RWPE1 (cell line): Measurements from ENCODE around the gene HRC.
"Not testable (repeated sequence)": the region's sequence is repeated elsewhere in the genome, so short reads cannot be mapped to it uniquely, and the experiment has no call there.

ENCODE experiments used
- CTCF ChIA-PET: fragments of 350-600 bp; sonication (Branson Sonifier 250); formaldehyde crosslinking; extraction: SDS; loops from one replicate; lab custom pipeline; 2021; lab: Yijun Ruan, JAX
- POLR2A ChIA-PET: fragments of 400-600 bp; formaldehyde crosslinking; extraction: SDS; loops from one replicate; lab custom pipeline; 2020; ENCODE audit warnings: antibody characterized with exemption; ENCODE audit not compliant: low non-redundant PET; lab: Yijun Ruan, JAX
- DNase-seq: peaks from one replicate; pipeline ENCODE4 v3.0.0; 2012; ENCODE audit warnings: low spot score
- H3K27ac ChIP-seq: fragments of 450-650 bp; 2 replicates; pipeline ENCODE4 v1.5.1; 2017
- TF ChIP-seq, protein P1 (sequence below): fragments of 450-650 bp; conservative IDR thresholded peaks from 2 replicates; pipeline ENCODE4 v1.5.1; 2017; ENCODE audit warnings: low read depth, mild to moderate bottlenecking

HRC gene

DNA sequence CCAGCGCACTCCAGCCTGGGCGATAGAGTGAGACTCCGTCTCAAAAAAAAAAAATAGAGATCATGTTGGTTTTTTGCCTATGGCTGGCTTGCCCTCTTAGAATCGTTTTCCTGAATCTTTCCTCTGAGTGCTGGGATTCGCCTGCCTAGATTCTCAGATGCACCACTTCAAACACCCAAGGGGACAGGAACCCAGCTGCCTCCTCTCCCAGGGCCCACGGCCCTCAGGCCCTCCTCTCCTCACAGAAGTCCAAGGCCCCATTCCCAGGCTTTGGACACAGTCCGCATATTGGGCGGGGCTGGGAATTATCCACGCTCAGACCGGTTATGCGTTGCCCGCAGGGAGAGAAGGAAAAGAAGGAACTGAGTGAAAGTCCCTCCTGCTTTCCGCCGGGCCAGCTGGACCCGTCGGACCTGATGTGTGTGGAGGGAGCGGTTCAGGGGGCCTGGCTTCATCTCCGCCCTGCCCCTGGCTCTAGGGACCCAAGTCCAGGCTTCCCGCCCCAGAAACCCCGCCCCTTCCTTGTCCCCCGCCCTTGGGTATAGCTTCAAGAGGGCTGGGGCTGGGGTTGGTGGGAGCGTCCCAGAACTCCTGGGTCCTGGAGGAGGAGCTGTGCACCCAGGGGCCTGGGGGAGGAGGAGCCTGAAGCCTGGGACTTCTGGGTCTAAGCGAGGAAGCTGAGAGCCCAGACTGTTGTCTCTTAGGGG is 30.0 kb downstream of the HRC start:
- DNase-seq = no peak
- CTCF ChIA-PET = interaction anchor here (0.8 kb wide), 1 partner anchor 11 kb away, joined by 3 read pairs; the partner anchor contains the start of gene LIN7B
- POLR2A ChIA-PET = no interaction called here
- H3K27ac ChIP-seq = no peak overlapping the region
- TF ChIP-seq, protein P1, sequence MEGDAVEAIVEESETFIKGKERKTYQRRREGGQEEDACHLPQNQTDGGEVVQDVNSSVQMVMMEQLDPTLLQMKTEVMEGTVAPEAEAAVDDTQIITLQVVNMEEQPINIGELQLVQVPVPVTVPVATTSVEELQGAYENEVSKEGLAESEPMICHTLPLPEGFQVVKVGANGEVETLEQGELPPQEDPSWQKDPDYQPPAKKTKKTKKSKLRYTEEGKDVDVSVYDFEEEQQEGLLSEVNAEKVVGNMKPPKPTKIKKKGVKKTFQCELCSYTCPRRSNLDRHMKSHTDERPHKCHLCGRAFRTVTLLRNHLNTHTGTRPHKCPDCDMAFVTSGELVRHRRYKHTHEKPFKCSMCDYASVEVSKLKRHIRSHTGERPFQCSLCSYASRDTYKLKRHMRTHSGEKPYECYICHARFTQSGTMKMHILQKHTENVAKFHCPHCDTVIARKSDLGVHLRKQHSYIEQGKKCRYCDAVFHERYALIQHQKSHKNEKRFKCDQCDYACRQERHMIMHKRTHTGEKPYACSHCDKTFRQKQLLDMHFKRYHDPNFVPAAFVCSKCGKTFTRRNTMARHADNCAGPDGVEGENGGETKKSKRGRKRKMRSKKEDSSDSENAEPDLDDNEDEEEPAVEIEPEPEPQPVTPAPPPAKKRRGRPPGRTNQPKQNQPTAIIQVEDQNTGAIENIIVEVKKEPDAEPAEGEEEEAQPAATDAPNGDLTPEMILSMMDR = no peak

DNA sequence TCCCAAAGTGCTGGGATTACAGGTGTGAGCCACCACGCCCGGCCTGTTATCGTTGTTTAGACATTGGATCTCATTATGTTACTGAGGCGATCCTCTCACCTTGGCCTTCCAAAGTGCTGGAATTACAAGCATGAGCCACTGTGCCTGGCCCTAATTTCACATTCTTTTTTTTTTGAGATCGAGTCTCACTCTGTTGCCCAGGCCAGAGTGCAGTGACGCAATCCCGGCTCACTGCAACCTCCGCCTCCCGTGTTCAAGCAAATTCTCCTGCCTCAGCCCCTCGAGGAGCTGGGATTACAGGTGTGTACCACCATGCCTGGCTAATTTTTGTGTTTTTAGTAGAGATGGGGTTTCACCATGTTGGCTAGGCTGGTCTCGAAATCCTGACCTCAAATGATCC is 31.9 kb downstream of the HRC start:
- DNase-seq, CTCF ChIA-PET, H3K27ac ChIP-seq, POLR2A ChIA-PET: not testable (repeated sequence)

DNA sequence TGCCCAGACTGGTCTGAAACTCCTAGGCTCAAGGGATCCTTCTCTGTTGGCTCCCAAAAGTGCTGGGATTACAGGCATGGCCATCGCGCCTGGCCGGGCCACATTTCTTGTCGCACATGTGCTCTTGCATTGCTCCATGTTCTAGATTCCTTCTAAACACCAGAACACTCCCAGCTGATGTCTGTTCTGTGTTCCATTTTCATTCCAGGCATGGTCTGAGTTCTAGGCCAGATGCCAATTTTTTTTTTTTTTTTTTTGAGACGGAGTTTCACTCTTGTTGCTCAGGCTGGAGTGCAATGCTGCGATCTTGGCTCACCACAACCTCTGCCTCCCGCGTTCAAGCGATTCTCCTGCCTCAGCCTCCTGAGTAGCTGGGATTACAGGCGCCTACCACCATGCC is 33.4 kb downstream of the HRC start:
- POLR2A ChIA-PET = interaction anchor here (0.6 kb wide), 1 partner anchor 44 kb away, joined by 3 read pairs; no protein-coding TSS in a partner anchor
- H3K27ac ChIP-seq, CTCF ChIA-PET, DNase-seq: not testable (repeated sequence)

DNA sequence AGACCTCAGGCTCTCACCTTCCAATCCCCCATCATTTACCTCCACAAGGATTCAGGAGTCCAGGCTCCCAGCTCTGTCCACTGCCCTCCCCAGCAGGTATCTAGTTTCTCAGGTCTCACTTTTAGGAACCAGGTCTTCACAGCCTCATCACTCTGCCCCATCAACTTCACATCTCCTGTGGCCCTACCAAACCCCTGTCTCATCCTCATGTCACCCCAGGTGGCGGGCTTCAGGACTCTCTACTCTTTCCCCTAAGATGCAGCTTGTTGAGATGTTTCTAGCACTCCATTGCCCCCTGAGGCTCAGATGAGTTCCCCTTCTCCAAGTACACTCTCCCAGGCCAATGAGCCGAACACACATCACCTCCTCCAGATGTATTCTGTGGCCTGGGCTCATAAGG is 34.3 kb downstream of the HRC start:
- CTCF ChIA-PET = interaction anchor here (1.8 kb wide), 1 partner anchor 23 kb away, joined by 5 read pairs; no protein-coding TSS in a partner anchor
- no peak overlapping the region for H3K27ac ChIP-seq
- POLR2A ChIA-PET = no interaction called here
- DNase-seq = no peak
- TF ChIP-seq, protein P1 = no peak

DNA sequence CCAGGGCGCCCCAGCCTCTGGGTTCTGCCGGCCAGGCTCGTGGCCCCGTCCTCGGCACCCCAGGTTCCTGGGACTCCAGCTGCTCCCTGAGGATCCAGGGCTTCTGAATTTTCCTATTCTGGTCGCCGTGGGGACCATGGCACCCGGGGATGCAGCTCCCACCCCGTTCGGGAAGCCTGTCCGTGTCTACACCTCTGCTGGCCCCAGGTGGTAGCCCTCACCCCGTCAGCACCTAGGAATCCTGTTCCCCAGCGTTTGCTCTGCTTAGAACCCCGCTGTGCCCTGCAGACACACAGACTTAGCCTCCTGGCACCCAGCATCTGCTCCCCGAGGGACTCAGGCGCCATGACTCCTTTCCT is 34.9 kb downstream of the HRC start:
- POLR2A ChIA-PET = no interaction called here
- H3K27ac ChIP-seq = no peak overlapping the region
- DNase-seq = no peak
- CTCF ChIA-PET = interaction anchor here (0.5 to 1.8 kb wide), 3 partner anchors 14 to 595 kb away, joined by 3 to 5 read pairs (median 4); no protein-coding TSS in a partner anchor
- TF ChIP-seq, protein P1 = no peak

DNA sequence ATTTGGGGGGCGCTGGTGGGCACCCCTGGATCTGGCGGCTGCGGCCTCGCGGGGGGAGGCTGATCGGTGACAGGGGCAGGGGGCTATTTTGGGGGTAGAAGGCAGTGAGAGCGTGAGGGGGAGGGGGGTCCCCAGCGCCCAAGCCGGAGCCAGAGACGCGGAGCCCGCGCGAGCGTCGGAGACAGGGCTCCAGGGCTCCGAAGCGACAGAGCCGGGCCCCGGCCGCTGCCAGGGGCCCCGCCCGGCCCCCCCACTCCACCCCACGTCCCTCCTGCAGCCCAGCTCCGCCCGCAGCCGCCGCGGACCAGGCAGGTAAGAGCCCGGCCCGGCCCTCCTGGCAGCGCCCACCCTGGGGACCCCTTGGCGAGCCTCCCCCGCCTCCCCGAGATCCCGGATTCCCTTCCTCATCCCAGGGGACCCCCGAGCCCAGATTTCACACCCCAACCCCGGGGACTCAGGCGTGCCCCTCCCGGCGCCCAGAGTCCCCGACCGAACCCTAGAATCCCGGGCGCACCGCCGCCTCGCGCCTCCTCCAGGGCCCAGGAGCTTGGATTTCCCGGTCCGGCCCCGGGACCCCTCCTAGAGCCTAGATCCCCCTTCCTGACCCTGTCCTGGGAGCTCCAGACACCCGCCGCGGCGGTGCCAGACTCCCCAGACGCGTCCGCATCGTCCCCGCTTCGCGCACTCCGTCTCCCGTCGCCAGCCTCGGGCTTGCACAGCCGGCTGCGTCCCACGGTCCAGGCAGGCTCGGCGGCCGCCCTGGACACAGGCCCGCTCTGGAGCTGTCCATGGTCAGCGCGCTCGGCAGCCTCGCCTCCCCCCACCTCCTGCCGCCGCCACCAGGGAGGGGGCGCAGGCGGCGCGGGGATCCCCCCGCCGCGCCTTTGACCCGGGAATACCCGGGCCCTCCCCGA is 35.5 kb downstream of the HRC start, which contains the start of gene PPFIA3:
TSS of gene PPFIA3 (plus strand) at position 134 of the 914 bp plus-strand sequence. CDS start 8,330 bp downstream, outside the sequence.
- ChIA-PET CTCF (interaction anchor here (0.5 to 1.8 kb wide), 4 partner anchors 13 to 596 kb away, joined by 3 to 5 read pairs (median 4); no protein-coding TSS in a partner anchor), POLR2A (no interaction called here)
- TF ChIP-seq, protein P1 = no peak
- H3K27ac ChIP-seq = peak within 1 kb of the TSS; percentile 88
- no peak for DNase-seq
